Fibroblast of skin of right biceps (primary cell): ENCODE results near the gene SYT7.

Experiments
- DNase-seq: peaks from one replicate; pipeline ENCODE4 v3.0.0-alpha.2; 2013

SYT7 gene

GRCh38 chr11:61534933-61535839 lies 45.7 kb downstream of the SYT7 start:
- no peak for DNase-seq

- no peak for DNase-seq
Measured at GRCh38 chr11:61534025-61534932, 46.6 kb downstream of the SYT7 start.

DNA sequence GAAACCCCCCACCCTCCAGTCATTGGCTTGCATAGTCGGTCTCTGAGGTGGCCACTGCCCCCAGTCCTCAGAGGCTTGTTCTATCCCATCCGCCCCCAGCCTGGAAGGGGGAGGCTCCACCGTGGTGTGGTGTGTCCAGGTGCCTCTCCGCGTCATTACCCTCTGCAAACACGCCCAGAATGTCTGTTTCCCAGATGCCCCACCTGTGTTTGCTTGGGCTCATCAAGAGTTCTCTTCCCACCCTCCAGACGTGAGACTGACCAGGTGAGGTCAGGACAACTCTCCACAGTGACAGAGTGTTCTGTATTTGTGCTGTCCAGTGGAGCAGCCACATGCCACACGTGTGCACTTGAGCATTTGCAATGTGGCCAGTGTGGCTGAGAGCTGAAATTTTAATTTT lies 47.5 kb downstream of the SYT7 start:
- DNase-seq = no peak

DNA sequence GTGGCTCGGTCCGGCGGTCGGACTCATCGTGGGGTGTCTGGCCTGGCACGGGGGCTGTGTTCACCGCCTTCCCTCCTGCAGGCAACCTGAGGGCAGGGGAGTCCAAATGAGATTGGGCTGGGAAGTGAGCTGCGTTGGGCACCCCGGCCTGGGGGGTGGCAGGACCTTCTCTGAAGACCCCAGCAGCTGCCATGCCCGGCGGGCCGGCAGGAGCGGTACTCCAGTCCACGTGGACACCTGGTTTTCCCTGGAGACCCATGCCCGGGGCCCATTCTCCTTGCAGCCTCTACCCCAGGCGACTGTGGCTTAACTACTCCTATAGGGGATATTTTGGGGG lies 47.9 kb downstream of the SYT7 start:
- no peak for DNase-seq

GRCh38 chr11:61532134-61533038 lies 48.5 kb downstream of the SYT7 start:
- no peak for DNase-seq

- DNase-seq = no peak
Measured at GRCh38 chr11:61531044-61531443, 49.8 kb downstream of the SYT7 start.

DNA sequence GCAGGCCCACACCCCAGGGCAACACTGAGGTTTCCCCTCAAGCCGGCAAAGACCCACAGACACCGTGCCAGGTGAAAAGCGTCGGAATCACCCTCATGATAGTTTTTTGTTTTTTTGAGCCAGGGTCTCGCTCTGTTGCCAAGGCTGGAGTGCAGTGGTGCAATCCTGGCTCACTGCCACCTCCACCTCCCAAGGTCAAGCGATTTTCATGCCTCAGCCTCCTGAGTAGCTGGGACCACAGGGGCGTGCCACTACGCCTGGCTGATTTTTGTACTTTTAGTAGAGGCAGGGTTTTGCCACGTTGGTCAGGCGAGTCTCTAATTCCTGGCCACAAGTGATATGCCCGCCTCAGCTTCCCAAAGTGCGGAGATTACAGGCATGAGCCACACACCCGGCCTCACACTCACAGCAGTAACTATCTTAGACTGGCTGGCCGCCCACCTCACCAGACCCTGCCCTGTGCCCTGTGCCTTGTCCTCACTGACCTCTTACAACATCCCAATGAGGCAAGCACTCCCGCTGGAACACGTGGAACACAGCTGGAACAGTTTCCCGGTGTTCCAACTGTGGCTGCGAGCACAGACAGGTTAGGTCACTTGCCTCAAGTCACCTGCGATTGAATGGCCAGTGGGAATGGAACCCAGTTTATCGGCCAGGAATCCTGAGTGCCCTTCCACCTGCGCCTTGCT lies 51.2 kb downstream of the SYT7 start:
- no peak for DNase-seq

DNA sequence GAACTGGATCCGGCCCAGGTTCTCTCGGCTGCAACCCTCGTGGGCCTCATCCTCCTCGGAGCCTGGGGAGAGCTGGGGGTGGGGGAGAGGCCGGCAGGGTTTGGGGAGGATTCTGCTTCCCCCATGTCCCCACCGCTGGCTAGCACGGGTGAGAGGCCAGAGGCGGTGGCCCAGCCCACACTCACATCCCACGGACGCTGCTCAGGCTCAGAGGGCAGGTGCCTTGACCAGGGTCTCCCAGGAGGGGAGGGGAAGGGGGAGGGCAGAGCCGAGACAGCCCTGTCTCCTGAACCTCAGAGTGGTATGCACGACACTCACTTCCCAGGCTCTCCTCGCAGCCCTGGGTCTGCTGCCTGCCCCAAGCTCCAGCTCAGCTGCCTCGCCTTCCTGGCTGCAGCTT lies 52.8 kb downstream of the SYT7 start:
- no peak for DNase-seq

GRCh38 chr11:61526956-61527731 lies 53.7 kb downstream of the SYT7 start:
- no peak for DNase-seq

DNA sequence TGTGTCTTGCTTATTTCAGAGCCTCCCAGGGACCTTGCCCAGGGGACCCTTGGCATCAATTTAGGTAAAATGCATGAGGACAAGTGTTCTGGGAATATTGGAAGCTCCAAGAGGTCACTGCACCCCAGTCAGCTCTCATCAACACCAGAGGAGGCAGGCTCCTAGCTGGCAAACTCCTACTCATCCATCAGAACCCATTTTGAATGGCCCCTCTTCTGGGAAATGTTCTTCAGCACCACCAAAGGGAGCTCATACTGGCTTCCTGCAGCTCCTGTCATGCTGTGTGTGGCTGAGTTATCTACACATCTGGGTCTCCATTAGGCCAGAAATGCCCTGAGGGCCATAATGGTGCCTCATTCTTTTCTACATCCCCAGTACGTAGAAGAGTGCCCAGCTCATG lies 54.6 kb downstream of the SYT7 start:
- no peak for DNase-seq

- no peak for DNase-seq
Measured at GRCh38 chr11:61524963-61525587, 55.8 kb downstream of the SYT7 start.

DNA sequence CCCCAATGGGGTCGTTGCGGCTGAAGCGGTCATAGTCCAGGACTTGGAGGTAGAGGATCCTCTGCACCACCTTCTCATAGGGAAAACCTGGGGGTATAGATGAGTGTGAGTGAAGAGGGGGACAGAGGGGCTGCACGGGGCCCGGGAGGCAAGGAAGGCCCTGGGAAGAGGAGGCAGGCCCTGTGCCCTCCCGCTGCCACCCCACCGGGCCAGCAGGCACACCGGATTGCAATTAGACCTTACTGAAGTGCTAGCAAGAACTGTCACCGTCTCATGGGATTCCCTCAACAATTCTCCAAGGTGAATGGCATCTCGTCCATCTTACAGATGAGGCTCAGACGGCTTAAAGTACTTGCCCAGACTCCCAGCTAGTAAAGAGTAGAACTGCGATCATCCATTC lies 56.4 kb downstream of the SYT7 start:
- DNase-seq = no peak

DNA sequence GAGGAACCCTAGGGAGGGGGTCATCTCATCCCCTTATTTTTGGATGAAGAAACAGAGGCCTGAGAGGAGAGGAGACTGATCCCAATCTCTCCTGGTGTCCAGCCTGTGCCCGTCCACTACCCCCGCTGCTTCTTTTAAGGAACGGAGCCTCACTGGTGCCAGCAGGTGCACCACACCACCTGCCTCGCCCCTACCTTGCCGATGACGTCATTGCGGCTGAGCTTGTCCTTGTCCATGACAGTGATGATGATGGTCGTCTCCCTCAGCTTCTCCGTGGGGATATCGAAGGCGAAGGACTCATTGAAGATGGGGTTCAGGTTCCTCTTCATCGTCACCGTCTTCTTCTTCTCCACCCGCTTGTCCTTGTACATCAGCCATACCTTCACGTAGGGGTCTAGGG lies 58.0 kb downstream of the SYT7 start:
- no peak for DNase-seq

DNA sequence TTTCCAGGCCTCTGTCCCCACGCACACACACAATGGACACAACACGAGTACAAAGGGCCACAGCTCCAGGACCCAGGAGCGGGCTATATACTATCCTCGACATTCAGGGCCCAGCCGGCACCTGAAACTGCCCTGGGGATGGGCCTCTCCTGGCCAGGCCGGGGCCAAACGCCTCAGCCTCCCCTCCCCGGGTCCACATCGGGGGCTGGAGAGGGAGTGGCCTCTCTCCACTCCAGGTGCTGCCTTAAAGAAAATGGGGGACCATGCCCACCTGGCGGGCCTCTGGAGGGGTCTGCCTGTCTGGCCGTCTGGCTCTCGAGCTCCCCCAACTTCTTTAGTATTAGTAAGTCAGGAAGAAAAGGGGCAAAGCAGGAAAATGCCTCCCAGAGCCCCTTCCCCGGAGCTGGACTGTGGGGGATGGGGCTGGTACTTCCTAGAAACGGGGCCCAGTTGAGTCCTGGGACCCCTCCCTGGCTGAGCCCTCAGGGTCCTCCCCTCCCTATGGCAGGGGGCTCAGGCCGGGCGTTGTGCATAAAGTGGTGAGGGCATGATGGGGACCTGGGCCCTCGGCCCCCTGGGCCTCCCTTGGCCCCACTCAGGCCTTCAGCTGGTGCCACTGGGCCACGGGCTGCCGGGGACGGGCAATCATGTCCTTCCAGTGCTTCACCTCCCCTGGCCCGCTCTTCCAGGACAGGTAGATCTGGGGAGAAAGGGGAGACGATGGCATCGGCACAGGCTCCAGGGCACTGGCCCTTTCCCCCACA lies 62.7 kb downstream of the SYT7 start:
- DNase-seq = no peak

DNA sequence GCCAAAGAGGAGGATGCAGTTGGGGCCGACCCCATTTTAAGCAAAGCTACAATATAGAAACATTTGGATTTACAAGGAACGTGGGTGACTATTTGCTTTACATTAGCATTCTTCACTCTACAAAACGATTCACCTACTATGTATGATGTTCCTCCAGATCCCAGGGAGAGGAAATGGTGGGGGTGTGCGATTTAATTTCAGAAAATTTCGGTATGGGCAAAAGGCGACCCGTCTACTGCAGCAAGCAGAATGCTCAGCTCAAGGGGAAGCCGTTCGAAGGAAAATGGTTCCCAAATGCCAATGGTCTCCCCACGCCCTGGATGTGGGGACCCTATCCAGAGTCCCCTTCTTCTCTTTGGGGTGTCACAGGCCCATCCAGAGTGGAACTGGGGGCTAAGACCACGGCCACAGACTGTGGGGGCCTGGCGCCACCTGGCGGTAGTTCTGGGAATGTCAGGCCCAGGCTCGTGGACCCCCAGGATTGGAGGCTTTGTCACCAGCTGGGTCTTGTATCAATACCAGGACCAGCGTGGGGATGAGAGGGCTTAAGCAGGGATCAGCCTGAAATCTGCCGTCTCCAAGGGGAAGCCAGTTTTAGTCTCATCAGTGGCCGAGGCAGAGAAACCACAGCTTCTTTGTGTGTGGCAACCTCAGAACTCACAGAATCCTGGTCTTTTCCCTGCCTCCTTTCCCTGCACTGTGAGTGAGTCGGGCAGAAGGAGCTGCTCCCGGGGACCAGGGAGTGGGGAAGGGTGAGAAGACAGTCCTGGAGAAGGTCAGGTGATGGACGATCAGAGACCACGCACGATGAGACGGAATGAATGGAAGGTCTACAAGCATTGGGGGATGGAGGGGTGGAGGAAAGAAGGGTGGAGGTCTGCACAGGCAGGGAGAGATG lies 64.0 kb downstream of the SYT7 start:
- DNase-seq = peak; percentile 27

- peak; percentile 7 for DNase-seq
Measured at GRCh38 chr11:61516191-61516590, 64.7 kb downstream of the SYT7 start.

GRCh38 chr11:61515686-61516085 lies 65.2 kb downstream of the SYT7 start:
- no peak for DNase-seq

DNA sequence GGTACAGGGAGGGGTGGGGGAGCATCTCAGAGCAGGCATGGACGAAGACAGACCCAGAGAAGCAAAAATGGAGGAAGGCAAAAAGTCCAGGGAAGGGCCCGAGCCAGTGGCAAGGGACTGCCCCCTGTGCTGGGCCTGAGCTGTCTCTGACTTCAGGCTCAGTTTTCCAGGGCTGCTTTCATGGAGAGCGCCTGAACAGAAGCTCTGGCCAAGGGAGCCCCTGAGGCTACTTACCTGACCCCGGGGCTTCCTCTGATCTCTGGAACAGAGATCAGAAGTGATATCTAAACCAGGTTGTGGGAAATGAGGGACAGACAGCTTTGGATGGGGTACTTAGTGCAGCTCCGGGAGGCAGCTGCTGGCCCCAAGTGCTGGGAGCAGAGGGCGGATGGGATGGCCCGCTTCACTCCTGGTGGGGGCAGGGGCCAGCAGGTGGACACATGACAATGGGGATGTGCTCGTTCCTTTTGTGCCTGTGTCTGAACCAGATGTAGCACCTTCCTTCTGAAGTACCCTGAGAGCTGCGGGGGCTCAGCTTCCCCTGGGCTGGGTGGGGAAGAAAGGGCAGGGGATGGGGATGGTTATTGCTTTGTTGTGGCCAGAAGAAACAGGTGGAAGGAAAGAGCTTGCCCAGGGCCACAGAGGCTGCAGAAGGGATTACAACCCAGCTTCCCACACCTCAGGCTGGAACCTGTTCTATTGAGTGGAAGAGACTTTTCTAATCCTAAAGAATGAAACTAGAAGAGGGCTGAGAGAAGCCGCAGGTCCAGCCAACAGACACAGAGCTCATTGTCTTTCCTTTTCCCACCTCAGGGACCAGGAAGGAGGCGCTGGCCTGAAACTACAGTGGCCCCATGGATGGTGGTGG lies 66.6 kb downstream of the SYT7 start:
- DNase-seq = no peak
